Measurements from ENCODE around the gene BORCS5.

The BORCS5 gene

GRCh38 chr12:12327802-12328201, 29.1 kb upstream of the BORCS5 start:
- H3K4me3 ChIP-seq (ENCODE audit: low read depth, low read length), result no peak overlapping the region
- in situ Hi-C loops (cut with HindIII; ENCODE audit: low sequenced_read_pairs), result no loop called here
- peak; percentile 60 for TF ChIP-seq CTCF (IDR thresholded peaks at IDR 0.05; ENCODE audit: low read depth, low read length)
- peak; percentile 68 for DNase-seq (ENCODE audit: low read depth, low spot score)

DNA sequence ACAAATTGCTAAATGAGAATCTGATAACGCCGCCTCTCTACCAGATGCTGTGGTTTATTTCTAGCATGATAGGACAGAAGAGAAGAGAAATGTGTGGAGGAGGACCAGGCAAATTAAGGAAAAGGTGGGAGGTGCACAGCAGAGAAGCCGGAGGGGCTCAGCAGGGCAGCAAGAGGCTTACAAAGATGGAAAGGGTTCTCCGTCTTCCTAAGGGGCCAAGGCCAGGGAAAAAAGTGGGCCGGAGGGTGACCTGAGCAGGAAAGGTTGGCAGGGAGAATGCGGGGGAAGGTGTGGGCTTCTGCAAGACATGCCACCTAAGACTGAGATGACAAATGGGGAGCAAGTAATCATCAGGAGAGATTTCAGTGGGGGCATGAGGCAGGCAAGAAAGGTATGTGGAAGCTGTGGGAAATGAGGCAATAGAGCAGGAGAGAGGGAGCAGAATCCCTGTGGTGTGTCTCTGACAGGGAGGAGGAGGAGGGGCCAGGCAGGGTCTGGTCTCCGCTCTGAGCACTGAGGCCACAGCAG, 25.6 kb upstream of the BORCS5 start:
- no peak for DNase-seq (ENCODE audit: low read depth, low spot score)
- no peak overlapping the region for H3K4me3 ChIP-seq (ENCODE audit: low read depth, low read length)
- no peak for TF ChIP-seq CTCF (IDR thresholded peaks at IDR 0.05; ENCODE audit: low read depth, low read length)
- in situ Hi-C loops (cut with HindIII; ENCODE audit: low sequenced_read_pairs), result no loop called here

GRCh38 chr12:12331896-12332295, 25.0 kb upstream of the BORCS5 start:
- no peak for DNase-seq (ENCODE audit: low read depth, low spot score)
- in situ Hi-C loops (cut with HindIII; ENCODE audit: low sequenced_read_pairs), result no loop called here
- no peak for TF ChIP-seq CTCF (IDR thresholded peaks at IDR 0.05; ENCODE audit: low read depth, low read length)
- H3K4me3 ChIP-seq (ENCODE audit: low read depth, low read length), result no peak overlapping the region

DNA sequence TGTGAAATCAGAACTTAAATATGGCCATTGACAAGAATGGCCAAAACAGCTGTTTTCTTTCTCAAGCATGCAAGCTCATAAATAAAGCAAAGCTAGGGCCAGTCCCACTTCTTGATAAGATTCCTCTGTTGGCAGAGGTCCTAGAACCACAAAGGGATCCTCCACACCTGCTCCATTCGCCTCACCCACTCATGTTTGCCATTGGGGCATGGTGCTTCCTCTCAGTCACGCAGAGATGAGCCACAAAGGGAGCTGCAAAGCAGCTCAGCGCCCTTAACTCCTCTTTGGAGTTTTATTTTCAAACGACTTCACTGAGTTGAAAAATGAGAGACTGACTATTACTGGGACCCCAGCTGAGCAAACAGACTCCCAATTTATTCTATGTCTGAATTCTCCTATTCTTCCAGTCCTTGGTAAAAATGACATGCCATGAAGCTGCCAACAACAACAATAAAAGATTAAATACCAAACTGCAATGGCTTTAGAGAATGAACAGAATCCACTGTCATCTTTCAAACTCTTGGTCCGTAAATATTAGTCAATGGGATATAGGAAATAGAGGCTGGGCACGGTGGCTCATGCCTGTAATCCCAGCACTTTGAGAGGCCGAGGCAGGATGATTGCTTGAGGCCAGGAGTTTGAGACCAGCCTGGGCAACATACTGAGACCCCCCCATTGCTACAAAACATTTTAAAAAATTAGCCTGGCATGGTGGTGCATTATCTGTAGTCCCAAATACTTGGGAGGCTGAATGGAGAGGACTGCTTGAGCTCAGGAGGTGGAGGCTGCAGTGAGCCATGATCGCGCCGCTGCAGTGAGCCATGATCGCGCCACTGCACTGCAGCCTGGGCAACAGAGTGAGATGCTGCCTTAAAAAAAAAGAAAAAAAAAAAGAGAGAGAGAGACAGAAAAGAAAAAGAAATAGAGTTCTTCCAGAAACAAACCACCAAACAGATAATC, 23.2 kb upstream of the BORCS5 start:
- peak; percentile 77 for DNase-seq (ENCODE audit: low read depth, low spot score)
- H3K4me3 ChIP-seq (ENCODE audit: low read depth, low read length), result no peak overlapping the region
- in situ Hi-C loops (cut with HindIII; ENCODE audit: low sequenced_read_pairs), result no loop called here
- TF ChIP-seq CTCF (IDR thresholded peaks at IDR 0.05; ENCODE audit: low read depth, low read length), result no peak

DNA sequence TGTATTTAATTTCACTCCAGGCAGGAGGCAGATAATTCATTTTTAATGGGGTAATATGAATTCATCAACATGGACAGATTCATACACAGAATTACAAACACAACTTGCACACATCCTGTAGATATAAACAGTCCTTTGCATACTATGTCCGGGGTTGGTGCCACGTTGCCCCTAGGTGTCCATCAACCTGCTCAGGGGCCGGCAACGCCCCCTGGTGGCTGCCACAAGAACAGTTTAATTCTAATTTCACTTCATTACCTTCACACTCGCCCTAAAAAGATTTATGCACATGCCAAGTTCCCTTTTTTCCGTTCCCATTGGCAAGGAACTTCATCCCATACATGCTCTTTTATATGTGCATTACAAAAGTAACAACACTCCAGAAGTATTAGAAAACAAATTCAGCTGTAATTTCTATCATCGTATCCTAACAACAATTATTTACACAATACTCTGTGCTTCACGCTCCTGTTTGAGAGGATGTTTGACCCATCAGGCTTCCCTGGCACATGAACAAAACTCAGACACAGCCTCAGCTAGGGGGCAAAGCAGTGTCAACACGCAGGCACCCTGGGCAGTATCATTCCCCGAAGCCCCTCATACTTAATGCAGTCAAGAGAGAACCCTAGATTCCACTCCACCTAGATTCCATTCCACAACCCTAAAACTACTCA, 22.4 kb upstream of the BORCS5 start:
- DNase-seq (ENCODE audit: low read depth, low spot score), result peak; percentile 32
- H3K4me3 ChIP-seq (ENCODE audit: low read depth, low read length), result no peak overlapping the region
- in situ Hi-C loops (cut with HindIII; ENCODE audit: low sequenced_read_pairs), result no loop called here
- TF ChIP-seq CTCF (IDR thresholded peaks at IDR 0.05; ENCODE audit: low read depth, low read length), result peak; percentile 74

DNA sequence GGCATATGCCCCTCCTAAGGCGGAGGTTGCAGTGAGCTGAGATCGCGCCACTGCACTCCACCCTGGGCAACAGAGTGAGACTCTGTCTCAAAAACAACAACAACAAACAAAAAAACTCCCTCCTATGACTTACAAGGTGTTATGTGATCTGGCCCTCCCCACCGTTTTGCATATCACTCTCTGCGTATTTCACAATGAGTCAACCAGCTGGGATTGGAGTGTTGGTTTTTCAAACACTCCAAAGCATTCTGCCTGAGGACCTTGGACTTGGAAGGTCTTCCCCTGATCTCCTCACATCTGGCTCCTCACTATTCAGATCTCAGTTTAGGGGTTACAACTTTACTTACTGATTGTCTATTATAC, 20.8 kb upstream of the BORCS5 start:
- in situ Hi-C loops (cut with HindIII; ENCODE audit: low sequenced_read_pairs), result no loop called here
- no peak overlapping the region for H3K4me3 ChIP-seq (ENCODE audit: low read depth, low read length)
- TF ChIP-seq CTCF (IDR thresholded peaks at IDR 0.05; ENCODE audit: low read depth, low read length), result no peak
- no peak for DNase-seq (ENCODE audit: low read depth, low spot score)
